ENCODE measurements around the gene HBB.

Gene HBB

GRCh38 chr11:5247472-5248192 is 20.8 kb upstream of the HBB start:
- DNase-seq (ENCODE audit: low read depth in 2 of 2) = no peak

- DNase-seq (ENCODE audit: low read depth in 2 of 2) = no peak
These were observed 20.1 kb upstream of the HBB start for GRCh38 chr11:5246772-5247471.

GRCh38 chr11:5245155-5245554 is 18.3 kb upstream of the HBB start:
- DNase-seq (ENCODE audit: low read depth in 2 of 2) = no peak

GRCh38 chr11:5243816-5244180 is 16.9 kb upstream of the HBB start:
- DNase-seq (ENCODE audit: low read depth in 2 of 2) = no peak

- no peak for DNase-seq (ENCODE audit: low read depth in 2 of 2)
These were observed 16.3 kb upstream of the HBB start for GRCh38 chr11:5242933-5243815.

- DNase-seq (ENCODE audit: low read depth in 2 of 2) = no peak
These were observed 15.3 kb upstream of the HBB start for GRCh38 chr11:5242208-5242607.

DNA sequence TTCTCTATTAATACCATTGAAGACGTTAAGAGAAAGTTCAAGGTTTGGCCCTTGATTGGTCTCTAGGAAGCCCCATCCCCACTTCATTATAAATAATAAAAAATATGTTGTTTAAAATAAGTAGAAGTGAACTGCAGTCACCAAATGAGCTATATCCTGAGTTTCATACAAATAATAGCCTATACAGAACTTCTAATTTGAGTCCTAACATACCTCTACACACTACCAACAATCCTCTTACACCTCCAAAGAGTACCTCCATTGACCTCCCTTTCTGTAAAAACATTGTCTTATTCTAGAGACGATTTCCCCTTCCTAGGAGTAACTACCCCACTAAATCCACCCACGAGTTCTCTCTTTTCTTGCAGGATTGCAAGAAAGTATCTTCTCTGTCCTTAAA is 14.6 kb upstream of the HBB start:
- DNase-seq (ENCODE audit: low read depth in 2 of 2) = no peak

DNA sequence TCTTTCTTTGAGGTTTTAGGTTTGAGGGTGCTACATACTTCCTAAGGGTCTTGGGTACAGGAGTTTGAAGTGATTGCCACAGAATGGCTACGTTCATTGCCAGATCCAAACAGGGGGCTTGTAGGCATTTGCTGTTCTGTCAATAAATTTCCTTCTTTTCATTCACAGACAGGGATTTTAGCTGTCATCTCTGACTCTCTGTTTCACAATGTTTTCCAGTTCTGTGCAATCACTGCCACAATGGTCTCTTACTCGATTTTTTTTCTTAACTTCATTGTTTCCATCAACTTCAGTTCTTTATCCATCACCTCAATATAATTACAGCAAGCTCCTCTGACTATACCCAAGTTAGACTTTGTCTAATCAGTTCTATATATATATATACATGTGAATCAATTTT is 13.6 kb upstream of the HBB start:
- no peak for DNase-seq (ENCODE audit: low read depth in 2 of 2)

- DNase-seq (ENCODE audit: low read depth in 2 of 2) = no peak
These were observed 13.2 kb upstream of the HBB start for GRCh38 chr11:5240056-5240455.

GRCh38 chr11:5239046-5239445 is 12.2 kb upstream of the HBB start:
- DNase-seq (ENCODE audit: low read depth in 2 of 2) = no peak

- DNase-seq (ENCODE audit: low read depth in 2 of 2) = no peak
These were observed 11.6 kb upstream of the HBB start for GRCh38 chr11:5238486-5238885.

- DNase-seq (ENCODE audit: low read depth in 2 of 2) = no peak
These were observed 10.5 kb upstream of the HBB start for GRCh38 chr11:5237420-5237819.

GRCh38 chr11:5235364-5236095 is 8.7 kb upstream of the HBB start:
- no peak for DNase-seq (ENCODE audit: low read depth in 2 of 2)

DNA sequence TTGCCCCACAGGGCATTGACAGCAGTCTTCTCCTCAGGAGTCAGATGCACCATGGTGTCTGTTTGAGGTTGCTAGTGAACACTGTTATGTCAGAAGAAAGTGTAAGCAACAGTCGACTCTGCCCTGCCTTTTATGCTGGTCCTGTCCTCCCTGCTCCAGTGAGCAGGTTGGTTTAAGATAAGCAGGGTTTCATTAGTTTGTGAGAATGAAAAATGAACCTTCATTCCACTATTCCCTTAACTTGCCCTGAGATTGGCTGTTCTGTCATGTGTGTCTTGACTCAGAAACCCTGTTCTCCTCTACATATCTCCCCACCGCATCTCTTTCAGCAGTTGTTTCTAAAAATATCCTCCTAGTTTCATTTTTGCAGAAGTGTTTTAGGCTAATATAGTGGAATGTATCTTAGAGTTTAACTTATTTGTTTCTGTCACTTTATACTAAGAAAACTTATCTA is 7.5 kb upstream of the HBB start, which contains the start of gene HBD:
Gene HBD (minus strand): TSS at position 103 of the 454 bp plus-strand sequence. CDS start 50 bp downstream, at position 53.
- no peak for DNase-seq (ENCODE audit: low read depth in 2 of 2)

DNA sequence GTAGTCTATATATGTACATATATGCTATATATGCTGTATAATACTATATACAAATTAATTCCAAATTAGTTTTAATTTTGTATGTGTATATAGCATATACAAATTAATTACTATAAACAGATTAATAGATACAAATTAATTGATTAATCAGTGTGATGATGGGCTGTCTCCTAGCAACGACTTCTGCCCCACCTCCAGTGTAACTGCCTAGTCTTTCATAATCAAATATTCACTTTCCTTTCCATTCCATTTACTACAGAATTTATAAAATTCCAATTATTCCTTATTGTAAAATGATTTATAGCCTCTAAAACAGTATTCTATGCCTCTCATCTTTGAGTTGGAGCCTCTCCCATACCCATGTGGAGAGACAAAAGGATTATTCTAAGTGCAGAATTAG is 6.4 kb upstream of the HBB start:
- no peak for DNase-seq (ENCODE audit: low read depth in 2 of 2)

- DNase-seq (ENCODE audit: low read depth in 2 of 2) = no peak
These were observed 6.0 kb upstream of the HBB start for GRCh38 chr11:5232821-5233220.

GRCh38 chr11:5232176-5232575 is 5.3 kb upstream of the HBB start:
- no peak for DNase-seq (ENCODE audit: low read depth in 2 of 2)

DNA sequence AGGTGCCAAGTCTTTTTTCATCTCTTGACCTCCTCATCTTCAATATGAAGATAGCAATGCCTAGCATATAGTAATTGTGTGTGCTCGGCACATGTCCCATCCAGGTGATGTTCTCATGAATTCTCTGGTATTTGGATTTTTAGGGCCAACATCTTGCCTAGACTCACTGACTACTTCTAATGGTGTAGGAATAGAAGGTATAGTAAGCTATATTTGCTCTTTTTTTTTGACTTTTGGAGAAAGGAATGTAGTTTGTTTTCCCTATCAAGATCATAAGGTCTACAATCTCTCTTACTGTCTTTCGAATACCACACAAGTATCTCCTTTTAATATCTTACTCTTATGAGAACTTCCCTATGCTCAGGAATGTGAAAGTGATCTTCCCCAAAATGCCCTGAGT is 4.2 kb upstream of the HBB start:
- no peak for DNase-seq (ENCODE audit: low read depth in 2 of 2)

- no peak for DNase-seq (ENCODE audit: low read depth in 2 of 2)
These were observed 3.4 kb upstream of the HBB start for GRCh38 chr11:5230266-5230665.

DNA sequence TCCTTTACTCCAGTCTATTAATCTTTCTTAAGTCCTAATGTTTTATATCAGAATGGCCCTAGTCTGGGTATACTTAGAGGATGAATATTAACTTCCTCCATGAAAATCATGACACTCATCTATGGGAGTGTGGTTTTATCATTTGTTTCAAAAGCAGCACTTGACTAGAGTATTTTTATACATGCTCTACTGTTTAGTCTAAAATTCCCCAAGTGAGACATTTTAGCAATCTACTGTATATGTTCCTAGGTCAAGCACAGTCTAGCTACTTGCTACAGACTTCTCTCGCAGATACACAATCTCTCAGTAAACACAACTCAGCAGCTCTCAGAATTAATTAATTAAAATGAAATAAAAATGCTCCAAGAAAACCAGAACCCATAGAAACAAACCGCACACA is 2.9 kb upstream of the HBB start:
- no peak for DNase-seq (ENCODE audit: low read depth in 2 of 2)

DNA sequence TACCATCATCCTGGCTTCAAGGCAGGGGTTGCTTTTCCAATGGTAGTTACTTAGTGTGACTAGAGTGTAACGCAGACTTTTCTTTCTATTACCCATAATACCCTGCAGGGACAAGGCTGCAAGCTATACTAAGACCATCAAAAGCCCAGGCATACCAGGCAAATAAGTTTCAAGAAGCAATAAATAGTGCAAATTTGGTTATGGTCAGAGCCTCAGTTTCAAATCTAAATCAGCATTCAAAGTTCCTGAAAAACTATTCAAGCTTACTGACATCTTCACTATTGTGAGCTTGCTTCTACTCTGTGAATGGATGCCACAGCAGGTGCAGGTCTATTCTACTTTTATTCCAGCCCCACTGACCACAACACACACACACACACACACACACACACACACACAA is 2.5 kb upstream of the HBB start:
- DNase-seq (ENCODE audit: low read depth in 2 of 2) = no peak

- DNase-seq (ENCODE audit: low read depth in 2 of 2) = no peak
These were observed 1.3 kb upstream of the HBB start for GRCh38 chr11:5228124-5228523.
